Transverse colon (tissue), 4 donors: ENCODE measurements around the gene KAT6B.

Experiments
- CTCF ChIP-seq, 5 experiments: fragments of 200-600 bp in 3 of 5; fragments of 450-650 bp in 2 of 5; sonication (generic) in 3 of 5; IDR thresholded peaks; 1 replicate in 2 of 5; 2 replicates in 3 of 5; pipeline ENCODE4 v1.5.1; 2016 to 2017; ENCODE audit warnings: antibody characterized with exemption in 5 of 5, inconsistent platforms in 3 of 5, mild to moderate bottlenecking in 2 of 5, moderate library complexity in 1 of 5
- POLR2A ChIP-seq: fragments of 450-650 bp; IDR thresholded peaks from one replicate; pipeline ENCODE4 v1.6.1; 2016; ENCODE audit warnings: antibody characterized with exemption, mild to moderate bottlenecking, moderate library complexity
- POLR2AphosphoS5 ChIP-seq, 3 donors: sonication (generic); formaldehyde crosslinking; IDR thresholded peaks; one replicate each; pipeline ENCODE4 v1.6.1; 2016; ENCODE audit warnings: antibody characterized with exemption in 3 of 3

DNA sequence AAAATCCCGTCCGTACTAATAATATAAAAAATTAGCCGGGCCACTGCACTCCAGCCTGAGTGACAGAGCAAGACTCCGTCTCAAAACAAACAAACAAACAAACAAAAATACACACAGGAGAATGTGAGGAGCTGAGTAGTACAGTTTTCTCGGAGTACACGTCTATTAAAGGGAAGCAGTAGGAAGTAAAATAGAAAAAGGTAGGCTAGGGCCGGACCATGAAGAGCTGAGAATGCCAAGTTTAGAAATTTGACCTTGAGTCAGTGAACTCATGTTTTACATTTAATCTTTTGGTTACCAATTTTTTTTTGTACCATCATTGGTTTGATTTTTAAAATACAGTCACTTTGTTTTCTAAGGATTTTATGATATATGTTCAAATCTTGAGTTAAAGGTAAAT lies 64.1 kb downstream of the KAT6B start:
- no peak for TF ChIP-seq POLR2A
- TF ChIP-seq CTCF (IDR thresholded peaks at IDR 0.05), result no peak
- TF ChIP-seq POLR2AphosphoS5 (IDR thresholded peaks at IDR 0.05), result no peak
